GM12878 (cell line): ENCODE results near the gene NDUFA5. TPM values are rescaled to one million over a fixed set of nuclear protein-coding genes. Genes with fewer than 3 reads are reported as not detected.

Experiments used
- ATAC-seq: fragments of 200-7000 bp; cut with Tn5 transposase; 3 replicates; pipeline ENCODE4 v1.9.1; 2020; ENCODE audit warnings: mild to moderate bottlenecking, moderate library complexity
- BruUV-seq: library from RNA; stranded (reverse); fragments of 400-500 nt; replicated peaks from 2 replicates; lab custom pipeline; 2021; lab: Mats Ljungman, UMichigan
- CTCF ChIA-PET: fragments of 300-600 bp; sonication (Branson Sonifier 250); formaldehyde crosslinking; extraction: SDS; loops from one replicate; lab custom pipeline; 2021; ENCODE audit warnings: inconsistent platforms; lab: Yijun Ruan, JAX
- POLR2A ChIA-PET: fragments of 350-600 bp; formaldehyde crosslinking; extraction: SDS; loops from one replicate; lab custom pipeline; 2021; ENCODE audit warnings: inconsistent platforms; lab: Charles Lee
- RAD21 ChIA-PET: fragments of 300-600 bp; sonication (Branson Sonifier 250); formaldehyde crosslinking; loops from one replicate; lab custom pipeline; 2023; ENCODE audit warnings: antibody characterized with exemption; ENCODE audit not compliant: unreplicated experiment; lab: Charles Lee
- SMC1A ChIA-PET: fragments of 300-600 bp; sonication (Branson Sonifier 250); formaldehyde crosslinking; loops from one replicate; lab custom pipeline; 2023; ENCODE audit not compliant: unreplicated experiment, uncharacterized antibody; lab: Charles Lee
- DNase-seq: peaks from one replicate; pipeline ENCODE4 v3.0.0-alpha.2; 2011; ENCODE audit warnings: low read depth, low spot score
- FAIRE-seq: peaks from 3 replicates; lab custom pipeline; 2011; peaks lifted over from hg19 to GRCh38; lab: Jason Lieb, UNC
- H2AFZ ChIP-seq: 2 replicates; pipeline ENCODE4 v1.6.0; 2011; ENCODE audit warnings: low read depth, low read length, control low read depth; ENCODE audit not compliant: control insufficient read depth
- H3K27ac ChIP-seq: 2 replicates; pipeline ENCODE4 v1.5.1; 2011; ENCODE audit warnings: control low read depth; ENCODE audit not compliant: control insufficient read depth, insufficient read depth
- H3K27me3 ChIP-seq, 2 experiments: replicated peaks in 1 of 2; 2 replicates each; pipeline versions ENCODE4 v1.6.0 to v1.6.1; 2011; ENCODE audit warnings: low read length in 1 of 2; ENCODE audit not compliant: control insufficient read depth in 2 of 2, insufficient read depth in 2 of 2
- H3K36me3 ChIP-seq, 2 experiments: 2 replicates each; pipeline ENCODE4 v1.5.1; 2011; ENCODE audit warnings: low read length in 1 of 2; ENCODE audit not compliant: control insufficient read depth in 2 of 2, insufficient read depth in 2 of 2
- H3K4me1 ChIP-seq: 2 replicates; pipeline ENCODE4 v1.6.1; 2011; ENCODE audit warnings: mild to moderate bottlenecking, low read length, moderate library complexity, mixed read lengths; ENCODE audit not compliant: control insufficient read depth, insufficient read depth
- H3K4me2 ChIP-seq: 2 replicates; pipeline ENCODE4 v1.6.0; 2011; ENCODE audit warnings: control low read depth; ENCODE audit not compliant: control insufficient read depth, insufficient read depth
- H3K4me3 ChIP-seq: fragments of 200-600 bp; sonication (generic); 2 replicates; pipeline ENCODE4 v1.5.1; 2016
- H3K79me2 ChIP-seq: 2 replicates; pipeline ENCODE4 v1.6.0; 2011; ENCODE audit warnings: low read length; ENCODE audit not compliant: control insufficient read depth, insufficient read depth
- H3K9ac ChIP-seq: 2 replicates; pipeline ENCODE4 v1.8.0; 2011; ENCODE audit warnings: low read length, control low read depth, mixed read lengths; ENCODE audit not compliant: control insufficient read depth, insufficient read depth
- H3K9me3 ChIP-seq: replicated peaks from 3 replicates; pipeline ENCODE4 v1.5.1; 2011; ENCODE audit warnings: mild to moderate bottlenecking, low read length; ENCODE audit not compliant: control insufficient read depth, insufficient read depth
- H4K20me1 ChIP-seq: 2 replicates; pipeline ENCODE4 v1.6.0; 2011; ENCODE audit not compliant: control insufficient read depth, insufficient read depth
- BCL11A ChIP-seq: IDR thresholded peaks from 2 replicates; pipeline ENCODE4 v1.6.1; 2011; ENCODE audit warnings: low read depth, low read length
- CTCF ChIP-seq, 3 experiments: IDR thresholded peaks in 2 of 3; conservative IDR thresholded peaks in 1 of 3; 2 replicates each; pipeline ENCODE4 v1.5.1; 2011; ENCODE audit warnings: low read depth in 3 of 3, low read length in 3 of 3, mild to moderate bottlenecking in 3 of 3, control low read depth in 2 of 3, moderate library complexity in 2 of 3, inconsistent platforms in 1 of 3, mixed read lengths in 1 of 3; ENCODE audit not compliant: control insufficient read depth in 2 of 3, insufficient read depth in 1 of 3; ENCODE audit errors: extremely low read depth in 1 of 3
- RAD21 ChIP-seq: IDR thresholded peaks from 2 replicates; pipeline ENCODE4 v1.6.1; 2011; ENCODE audit warnings: mild to moderate bottlenecking, low read depth, low read length, moderate library complexity; ENCODE audit not compliant: insufficient read depth
- SMAD1 ChIP-seq: fragments of 450-650 bp; IDR thresholded peaks from 2 replicates; pipeline ENCODE4 v1.6.1; 2018; ENCODE audit warnings: mild to moderate bottlenecking, low read depth; ENCODE audit not compliant: partially characterized antibody
- YY1 ChIP-seq: IDR thresholded peaks from 2 replicates; pipeline ENCODE4 v1.6.1; 2011; ENCODE audit warnings: low read depth, mild to moderate bottlenecking, low read length
- WGBS: methylation state at CpG from one replicate; pipeline ENCODE4 v1.1.6; 2016; ENCODE audit warnings: low lambda C conversion rate; ENCODE audit not compliant: insufficient replicate concordance, insufficient coverage; ENCODE audit errors: missing lambda C conversion rate; 5-methylcytosine and 5-hydroxymethylcytosine counted together
- in situ Hi-C: fragments of 300-500 bp; cut with MboI; formaldehyde crosslinking; loops from 9 replicates; pipeline ENCODE4 v1.14.3; 2018; ENCODE audit warnings: mixed read lengths
- intact Hi-C: fragments of 100-400 bp; cut with micrococcal nuclease; formaldehyde crosslinking; loops from one replicate; pipeline ENCODE4 v1.14.2; 2022; ENCODE audit not compliant: unreplicated experiment
- polyA plus RNA-seq, 11 experiments: library from polyadenylated mRNA; depleted of rRNA in 4 of 11; unstranded in 6 of 11; stranded (reverse) in 5 of 11; fragments of >200 nt; fragmentation: Nextera tagmentation in 4 of 11; fragmentation: Illumina TruSeq in 1 of 11; extraction: Ambion mirVana in 4 of 11; extraction: Trizol in 1 of 11; gene quantifications; 1 replicate in 1 of 11; 2 replicates in 10 of 11; pipeline versions ENCODE4 v1.2.1 to v1.2.3, GENCODE V29; 2011 to 2016; ENCODE audit warnings: inconsistent platforms in 2 of 11, missing spikeins in 2 of 11, low read depth in 1 of 11
- total RNA-seq, 4 experiments: library from RNA; depleted of rRNA in 3 of 4; stranded (reverse); fragments of >200 nt in 3 of 4; fragmentation: Illumina TruSeq in 1 of 4; extraction: Trizol in 1 of 4; gene quantifications; 2 replicates each; pipeline versions ENCODE4 v1.2.1 to v1.2.3, GENCODE V29; 2013 to 2021

The NDUFA5 gene
- total and polyA plus RNA-seq, 10 of the 15 experiments (the other 5 are each of a cell fraction or from before 2014, with no cell fraction given): 51.0 to 209 (median 86.9) TPM

GRCh38 chr7:123580406-123581161, 23.0 kb upstream of the NDUFA5 start:
- ATAC-seq (peak; percentile 89), FAIRE-seq (peak; percentile 64), DNase-seq (no peak)
- H3K4me1 ChIP-seq: no peaks in the 10 kb centered on the region
- no peak for TF ChIP-seq SMAD1
- peak; percentile 58 to 63 (median 59) for TF ChIP-seq CTCF (IDR thresholded peaks at IDR 0.05 in 2 of 3, conservative IDR thresholded peaks at IDR 0.05 in 1 of 3; ENCODE audit: control insufficient read depth in 2 of 3, extremely low read depth in 1 of 3, insufficient read depth in 1 of 3, low read depth in 3 of 3, low read length in 3 of 3)
- TF ChIP-seq RAD21: peak; percentile 51
- TF ChIP-seq BCL11A: no peak
- 0 out of 2 replicates have a peak, but pooled peaks have one; percentile 45 for TF ChIP-seq YY1
- H3K4me3 ChIP-seq: no peak overlapping the region
- no TSS peak for BruUV-seq
- H3K9me3 ChIP-seq: no peaks in the 10 kb centered on the region
- no peak overlapping the region for H3K9ac ChIP-seq
- CTCF ChIA-PET: interaction anchor here (1.0 to 2.6 kb wide), 7 partner anchors 9 to 292 kb away, joined by 3 to 14 read pairs (median 3); partner anchors contain the start of gene NDUFA5
- no peaks in the 10 kb centered on the region for H3K36me3 ChIP-seq
- H3K27ac ChIP-seq: no peak overlapping the region
- POLR2A ChIA-PET: no interaction called here
- in situ Hi-C loops (no loop called here), intact Hi-C loops (no loop called here)
- no peaks in the 10 kb centered on the region for H4K20me1 ChIP-seq
- H3K27me3 ChIP-seq: no peaks in the 10 kb centered on the region; a peak in 2 of 4 replicates
- H2AFZ ChIP-seq: no peak overlapping the region; the same call in 1 of the 2 replicates
- 43% methylated on average over 8 of the region's 8 CpGs for WGBS
- SMC1A ChIA-PET: interaction anchor here (0.6 to 1.7 kb wide), 3 partner anchors 87 to 816 kb away, joined by 3 to 6 read pairs (median 3); no protein-coding TSS in a partner anchor
- RAD21 ChIA-PET: interaction anchor here (2.2 kb wide), 1 partner anchor 292 kb away, joined by 7 read pairs; no protein-coding TSS in a partner anchor
- H3K79me2 ChIP-seq: no peaks in the 10 kb centered on the region
- no peak overlapping the region for H3K4me2 ChIP-seq
